Lower leg skin (tissue), 3 donors: ENCODE results near the gene MAST4.

ENCODE experiments used
- POLR2A ChIP-seq, 2 donors: fragments of 450-650 bp; IDR thresholded peaks; one replicate each; pipeline ENCODE4 v1.6.1; 2016 to 2017; ENCODE audit warnings: antibody characterized with exemption in 2 of 2, mild to moderate bottlenecking in 1 of 2, moderate library complexity in 1 of 2
- TF ChIP-seq, protein P1 (sequence below), 3 donors: fragments of 450-650 bp; IDR thresholded peaks; one replicate each; pipeline ENCODE4 v1.5.1; 2016; ENCODE audit warnings: antibody characterized with exemption in 3 of 3, mild to moderate bottlenecking in 3 of 3, moderate library complexity in 2 of 3

DNA sequence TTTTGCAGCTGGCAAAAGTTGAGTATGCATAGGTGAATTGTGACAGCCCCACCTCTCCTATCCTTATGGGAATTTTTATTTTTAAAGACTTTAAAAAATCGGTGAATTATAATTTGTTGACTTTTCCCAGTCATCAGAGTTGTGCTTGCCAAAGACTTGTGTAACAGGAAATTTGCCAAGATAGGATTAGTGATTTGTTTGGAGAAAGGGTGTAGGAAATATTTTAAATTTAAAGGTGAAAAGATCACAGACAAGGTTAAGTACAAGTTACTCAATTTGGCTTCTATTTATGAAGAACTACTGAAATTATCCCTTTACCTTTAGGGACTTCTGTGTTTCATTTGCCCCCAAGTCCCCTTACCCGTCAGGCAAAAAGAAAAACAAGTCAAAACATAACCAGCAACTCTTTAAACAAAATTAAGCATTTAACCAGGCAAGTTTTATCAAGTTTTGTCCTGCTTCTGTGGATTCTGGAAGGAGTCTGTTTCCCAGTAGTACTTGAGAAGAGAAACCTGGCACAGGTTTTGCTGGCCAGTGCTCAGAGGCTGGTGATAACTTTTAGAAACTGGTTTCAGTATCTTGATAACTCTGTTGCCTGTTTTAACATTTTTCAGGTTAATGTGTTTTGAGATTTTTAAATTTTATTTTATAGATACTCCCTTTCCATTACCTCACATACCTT is 285.4 kb downstream of the MAST4 start:
- TF ChIP-seq, protein P1, sequence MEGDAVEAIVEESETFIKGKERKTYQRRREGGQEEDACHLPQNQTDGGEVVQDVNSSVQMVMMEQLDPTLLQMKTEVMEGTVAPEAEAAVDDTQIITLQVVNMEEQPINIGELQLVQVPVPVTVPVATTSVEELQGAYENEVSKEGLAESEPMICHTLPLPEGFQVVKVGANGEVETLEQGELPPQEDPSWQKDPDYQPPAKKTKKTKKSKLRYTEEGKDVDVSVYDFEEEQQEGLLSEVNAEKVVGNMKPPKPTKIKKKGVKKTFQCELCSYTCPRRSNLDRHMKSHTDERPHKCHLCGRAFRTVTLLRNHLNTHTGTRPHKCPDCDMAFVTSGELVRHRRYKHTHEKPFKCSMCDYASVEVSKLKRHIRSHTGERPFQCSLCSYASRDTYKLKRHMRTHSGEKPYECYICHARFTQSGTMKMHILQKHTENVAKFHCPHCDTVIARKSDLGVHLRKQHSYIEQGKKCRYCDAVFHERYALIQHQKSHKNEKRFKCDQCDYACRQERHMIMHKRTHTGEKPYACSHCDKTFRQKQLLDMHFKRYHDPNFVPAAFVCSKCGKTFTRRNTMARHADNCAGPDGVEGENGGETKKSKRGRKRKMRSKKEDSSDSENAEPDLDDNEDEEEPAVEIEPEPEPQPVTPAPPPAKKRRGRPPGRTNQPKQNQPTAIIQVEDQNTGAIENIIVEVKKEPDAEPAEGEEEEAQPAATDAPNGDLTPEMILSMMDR (IDR thresholded peaks at IDR 0.05), result no peak
- TF ChIP-seq POLR2A (IDR thresholded peaks at IDR 0.05), result no peak
